ENCODE measurements around the gene STRN3. TPM values are rescaled to one million over a fixed set of nuclear protein-coding genes. Genes with fewer than 3 reads are reported as not detected.
A peak's percentile ranks its signal among the peaks of the same experiment; 100 is the strongest.

STRN3 gene
- total and polyA plus RNA-seq, 2 of the 8 experiments (the other 6 are each of a cell fraction or from before 2014, with no cell fraction given): 8.7 to 38.1 TPM

MicroRNAs encoded within 50 kb of the gene (microRNA counts, 767-probe panel; counts per million panel counts)
- 879 counts per million, percentile 95 among the panel's probes with 10 or more counts for microRNA hsa-miR-624-3p

Small RNA genes within 50 kb of the gene (microRNA-seq; reads per million reads assigned to microRNA genes)
- 4.4 to 4.9 reads per million in 2 experiments for gene MIR624 (ENCODE audit: borderline microRNAs expressed in 2 of 2, borderline number of aligned reads in 2 of 2, borderline replicate concordance in 1 of 2)

Small RNA genes within 50 kb of the gene (small RNA-seq; reads per million reads assigned to genes)
- not detected for gene HIGD1AP17 (ENCODE audit: insufficient read depth)
- 7.0 reads per million, percentile 73 among the genes with 10 or more reads in this experiment for gene MIR624 (ENCODE audit: insufficient read depth)

Other genes with a start within 250 kb of the STRN3 start
- gene COCH, start 151.8 kb downstream of the STRN3 start, total RNA-seq (2021; fragmentation: NEBNext Ultra II Directional; extraction: Animal tissue kit (Norgen Biotek cat#: 25700)): 30.0 and 30.8 TPM in 2 replicates
- gene COCH, start 151.8 kb downstream of the STRN3 start, polyA plus RNA-seq (2011; rRNA removed): 10.2 and 12.9 TPM in 2 replicates
- 9.9 and 12.1 TPM in 2 replicates for gene AP4S1, start 730 bp downstream of the STRN3 start, total RNA-seq (2021; fragmentation: NEBNext Ultra II Directional; extraction: Animal tissue kit (Norgen Biotek cat#: 25700))
- gene AP4S1, start 730 bp downstream of the STRN3 start, polyA plus RNA-seq (2011; rRNA removed): 2.5 and 2.8 TPM in 2 replicates
- gene HECTD1, start 181.4 kb upstream of the STRN3 start, total RNA-seq (2021; fragmentation: NEBNext Ultra II Directional; extraction: Animal tissue kit (Norgen Biotek cat#: 25700)): 105 and 110 TPM in 2 replicates
- gene HECTD1, start 181.4 kb upstream of the STRN3 start, polyA plus RNA-seq (2011; rRNA removed): 28.4 and 44.7 TPM in 2 replicates

All from H1 (cell line).